Ectodermal cell (in vitro differentiated cells): ENCODE results near the gene PTCD1.

ENCODE experiments used
- H3K27ac ChIP-seq: 2 replicates; pipeline ENCODE4 v1.7.0; 2013; ENCODE audit warnings: mild to moderate bottlenecking, low read depth, low read length; ENCODE audit not compliant: insufficient read depth, poor library complexity, severe bottlenecking
- H3K27me3 ChIP-seq: 2 replicates; pipeline ENCODE4 v1.7.0; 2013; ENCODE audit warnings: mild to moderate bottlenecking, low read length; ENCODE audit not compliant: insufficient read depth, control insufficient read depth, poor library complexity, severe bottlenecking
- H3K36me3 ChIP-seq: one replicate; pipeline ENCODE4 v1.7.0; 2013; ENCODE audit warnings: low read length; ENCODE audit not compliant: control insufficient read depth, insufficient read depth
- H3K4me1 ChIP-seq: one replicate; pipeline ENCODE4 v1.7.0; 2013; ENCODE audit warnings: low read length; ENCODE audit not compliant: control insufficient read depth, insufficient read depth
- H3K4me3 ChIP-seq: 2 replicates; pipeline ENCODE4 v1.7.0; 2013; ENCODE audit warnings: low read depth, low read length, control low read depth; ENCODE audit not compliant: insufficient read depth
- H3K9me3 ChIP-seq: 2 replicates; pipeline ENCODE4 v1.7.0; 2013; ENCODE audit warnings: mild to moderate bottlenecking, low read length, moderate library complexity; ENCODE audit not compliant: control insufficient read depth
- WGBS, 2 experiments: methylation state at CpG; one replicate each; pipeline ENCODE4 v1.1.7; 2013; ENCODE audit warnings: missing lambda C conversion rate in 2 of 2; 5-methylcytosine and 5-hydroxymethylcytosine counted together

PTCD1 gene

GRCh38 chr7:99368750-99369389 lies 69.7 kb downstream of the PTCD1 start:
- Histone ChIP-seq H3K27ac (no peak overlapping the region), H3K36me3 (peaks cover 17% of the 10 kb centered on the region), H3K9me3 (no peaks in the 10 kb centered on the region), H3K27me3 (no peaks in the 10 kb centered on the region), H3K4me1 (peaks cover 7% of the 10 kb centered on the region), H3K4me3 (no peak overlapping the region)
- WGBS, 2 experiments: 83 to 85% methylated on average over 13 of the region's 13 CpGs
